ENCODE measurements around the gene KCNQ1. TPM values are rescaled to one million over a fixed set of nuclear protein-coding genes. Genes with fewer than 3 reads are reported as not detected.

KCNQ1 gene
- polyA plus RNA-seq, 10 donors = 1.2 to 3.6 (median 2.4) TPM

DNA sequence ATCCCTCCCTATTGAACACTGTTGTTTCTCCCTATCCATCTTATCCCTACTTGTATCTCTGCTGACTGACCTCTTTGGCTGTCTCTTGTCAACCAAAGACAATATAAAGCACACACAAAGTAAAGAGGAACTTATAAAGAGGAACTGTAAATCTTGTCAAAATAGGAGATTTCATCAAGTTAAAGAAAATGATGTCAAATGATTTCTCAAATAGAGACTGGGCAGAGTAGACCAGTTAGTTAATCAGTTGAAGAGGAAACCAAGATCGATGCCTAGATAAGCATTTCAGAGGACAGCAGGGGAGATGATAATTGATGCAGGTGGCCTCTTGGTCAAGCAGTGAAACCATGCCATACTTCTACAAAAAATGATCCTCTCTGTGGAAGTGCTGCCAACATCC is 232.3 kb downstream of the KCNQ1 start:
- no peak for DNase-seq

DNA sequence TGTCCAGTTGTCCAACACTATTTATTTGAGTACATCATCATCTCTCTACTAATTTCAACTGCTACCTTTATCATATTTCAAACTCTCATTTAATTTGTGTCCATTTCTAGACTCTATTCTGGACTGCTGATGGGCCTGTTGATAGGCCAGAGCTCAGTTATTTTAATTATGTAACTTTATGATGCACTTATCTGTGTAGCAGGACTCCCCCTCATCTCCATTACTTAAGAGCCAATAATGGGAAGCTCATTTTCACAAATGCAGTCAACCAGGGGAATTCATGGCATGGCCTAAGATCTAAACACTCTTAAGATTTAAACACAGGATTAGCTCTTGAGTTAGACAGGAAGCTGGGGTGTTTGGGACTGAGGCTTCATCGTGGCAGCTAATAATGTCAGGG is 233.6 kb downstream of the KCNQ1 start:
- DNase-seq = no peak

DNA sequence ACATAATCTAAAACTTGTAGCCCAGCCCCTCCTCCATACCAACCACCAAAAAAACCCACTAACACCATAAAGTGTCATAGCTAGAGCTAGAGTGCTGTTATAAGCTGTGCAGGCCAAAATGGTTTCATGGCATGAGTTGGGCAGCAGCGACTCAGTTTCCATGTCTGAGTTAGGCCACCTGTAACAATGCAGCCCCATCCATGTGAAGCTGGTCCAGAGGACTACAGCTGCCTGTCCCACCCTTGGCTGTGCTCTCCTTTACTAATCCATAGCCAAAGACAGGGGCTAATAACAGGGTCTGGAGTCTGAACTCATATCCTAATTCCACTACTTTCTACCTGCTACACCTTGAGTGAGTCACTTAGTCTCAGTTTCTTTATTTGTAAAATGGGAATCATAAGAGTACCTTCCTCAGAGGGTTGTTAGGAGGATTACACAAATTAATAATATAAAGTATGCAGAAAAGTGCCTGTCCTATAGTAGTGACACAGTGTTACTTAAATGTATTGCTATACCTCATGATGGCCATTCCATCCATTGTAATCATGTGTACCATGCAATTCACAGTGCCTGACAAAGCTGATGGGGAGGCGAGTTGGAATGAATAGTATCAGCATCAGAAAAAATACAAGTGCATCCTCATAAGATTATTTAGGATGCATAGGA is 234.3 kb downstream of the KCNQ1 start:
- no peak for DNase-seq

DNA sequence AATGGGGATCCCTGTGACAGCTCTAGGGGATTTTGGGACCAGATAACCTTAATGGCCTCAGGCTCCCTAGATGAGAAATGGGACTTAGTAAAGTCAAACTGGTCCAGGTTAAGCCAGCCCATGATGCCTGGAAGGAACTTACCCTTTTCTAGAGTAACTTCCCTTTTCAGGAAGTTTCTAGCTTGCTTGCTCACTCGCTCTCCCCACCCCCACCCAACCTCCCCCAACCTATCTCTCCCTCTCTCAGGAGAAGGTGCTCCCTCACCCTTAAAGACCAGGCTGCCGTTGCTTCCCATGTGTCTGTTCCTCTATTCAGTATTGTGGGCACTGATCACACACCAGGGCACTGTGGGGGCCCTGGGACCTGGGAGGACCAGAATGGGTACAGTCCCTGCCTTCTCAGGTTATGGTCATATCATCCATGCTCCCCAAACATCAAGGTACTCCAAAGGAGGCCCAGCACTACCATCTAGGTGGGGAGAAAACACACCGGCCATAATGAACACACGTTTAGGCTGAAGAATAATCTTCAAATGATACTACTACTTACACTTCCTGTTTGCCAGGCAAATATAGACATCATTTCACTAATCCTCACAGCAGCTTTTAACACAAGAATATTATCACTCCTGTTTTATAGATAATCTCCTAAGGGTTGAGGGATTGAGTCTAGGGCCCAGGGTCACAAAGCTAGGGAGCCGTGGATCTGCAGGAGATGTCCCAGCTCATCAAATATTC is 236.8 kb downstream of the KCNQ1 start:
- no peak for DNase-seq

DNA sequence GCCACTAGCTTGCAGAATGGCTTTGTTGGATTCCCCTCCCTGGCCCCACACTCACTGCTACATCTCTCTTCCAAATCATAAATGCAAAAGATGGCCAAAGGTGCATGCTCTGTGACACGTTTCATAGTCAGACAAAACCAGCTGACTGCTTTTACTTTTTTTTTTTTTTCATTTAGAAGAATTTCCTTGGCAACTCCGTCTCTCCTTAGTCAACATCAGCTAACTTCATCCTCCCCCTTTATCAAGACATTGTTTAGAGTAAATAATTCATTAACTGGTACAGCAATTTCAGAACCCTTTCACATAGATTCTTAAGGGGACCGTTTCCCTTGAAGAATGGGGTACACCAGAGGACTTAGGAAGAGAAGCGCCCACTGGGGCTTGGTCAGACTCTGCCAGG is 239.0 kb downstream of the KCNQ1 start:
- DNase-seq = peak in 1 of 3 donors; percentile 22

DNA sequence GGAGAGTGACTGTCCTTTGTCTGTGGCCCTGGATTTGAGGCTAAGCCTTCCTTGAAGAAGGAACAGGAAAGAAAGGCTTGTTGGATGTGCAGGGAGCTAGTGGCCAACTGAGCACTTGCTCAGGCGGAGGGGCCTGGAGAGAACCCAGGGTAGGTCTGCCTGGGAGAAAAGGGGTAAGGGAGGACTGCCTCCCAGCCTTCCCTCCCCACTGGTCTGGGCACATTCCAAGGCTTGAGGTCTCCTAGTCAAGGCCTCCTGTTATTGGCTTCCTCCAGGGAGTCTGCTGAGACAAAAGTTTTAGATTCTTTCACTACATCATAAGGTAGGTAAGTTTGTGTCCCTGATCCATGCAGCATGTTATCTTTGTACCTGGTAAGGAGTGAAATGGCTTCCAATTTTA is 239.8 kb downstream of the KCNQ1 start:
- no peak for DNase-seq

DNA sequence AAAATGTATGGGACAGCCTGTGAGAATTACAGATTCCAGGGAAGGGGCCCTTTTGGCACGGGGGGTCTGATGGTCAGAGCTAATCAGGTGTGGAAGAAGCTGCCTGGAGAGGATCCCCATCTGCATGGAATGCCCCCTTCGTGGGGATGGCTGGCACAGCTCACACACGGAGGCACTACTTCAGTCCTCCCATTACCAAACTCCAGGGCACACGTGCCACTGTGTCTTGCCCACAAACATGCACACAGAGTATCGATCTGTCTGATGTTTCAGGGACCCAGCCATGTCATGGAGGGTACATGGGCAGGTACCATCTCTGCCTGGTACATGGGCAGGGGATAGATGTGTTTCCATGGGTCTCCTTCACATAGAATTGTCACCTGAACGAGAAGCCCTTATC is 240.2 kb downstream of the KCNQ1 start:
- DNase-seq = no peak

DNA sequence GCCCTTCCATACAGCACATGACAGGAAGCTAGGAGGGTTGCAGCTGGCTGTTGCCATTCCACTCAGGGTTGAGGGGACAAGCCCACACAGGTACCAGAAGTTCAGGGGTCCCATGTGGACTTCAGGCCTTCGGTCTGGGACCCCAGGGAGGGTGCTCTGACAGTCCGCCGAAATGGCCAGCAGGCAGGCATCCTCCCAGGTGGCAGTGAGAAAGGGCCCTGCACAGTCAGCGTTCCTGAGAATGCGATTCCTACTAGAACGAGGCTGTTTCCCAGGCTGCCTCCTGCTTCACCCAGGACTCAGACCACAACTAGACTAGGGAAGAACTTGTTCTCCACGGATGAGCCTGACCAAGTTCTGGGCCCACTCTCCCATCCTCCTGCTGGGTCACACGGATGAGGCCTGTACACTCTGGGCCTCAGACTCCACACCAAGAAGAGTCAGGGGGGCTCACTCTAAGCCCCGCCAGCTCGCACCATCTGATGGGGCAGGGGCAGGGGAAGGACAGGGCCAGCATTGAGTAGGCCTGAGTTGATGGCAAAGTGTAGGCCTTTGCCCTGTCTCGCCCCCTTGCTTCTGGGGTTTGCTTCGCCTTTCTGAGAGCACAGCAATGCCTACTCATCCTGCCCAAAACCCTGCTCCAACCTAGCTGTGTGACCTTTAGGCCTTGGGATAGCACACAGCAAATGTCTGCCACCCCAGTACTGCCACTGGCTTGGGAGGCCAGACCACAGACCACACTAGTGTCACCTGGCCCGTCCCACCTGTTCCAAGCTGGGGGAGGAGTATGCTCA is 241.0 kb downstream of the KCNQ1 start:
- no peak for DNase-seq

DNA sequence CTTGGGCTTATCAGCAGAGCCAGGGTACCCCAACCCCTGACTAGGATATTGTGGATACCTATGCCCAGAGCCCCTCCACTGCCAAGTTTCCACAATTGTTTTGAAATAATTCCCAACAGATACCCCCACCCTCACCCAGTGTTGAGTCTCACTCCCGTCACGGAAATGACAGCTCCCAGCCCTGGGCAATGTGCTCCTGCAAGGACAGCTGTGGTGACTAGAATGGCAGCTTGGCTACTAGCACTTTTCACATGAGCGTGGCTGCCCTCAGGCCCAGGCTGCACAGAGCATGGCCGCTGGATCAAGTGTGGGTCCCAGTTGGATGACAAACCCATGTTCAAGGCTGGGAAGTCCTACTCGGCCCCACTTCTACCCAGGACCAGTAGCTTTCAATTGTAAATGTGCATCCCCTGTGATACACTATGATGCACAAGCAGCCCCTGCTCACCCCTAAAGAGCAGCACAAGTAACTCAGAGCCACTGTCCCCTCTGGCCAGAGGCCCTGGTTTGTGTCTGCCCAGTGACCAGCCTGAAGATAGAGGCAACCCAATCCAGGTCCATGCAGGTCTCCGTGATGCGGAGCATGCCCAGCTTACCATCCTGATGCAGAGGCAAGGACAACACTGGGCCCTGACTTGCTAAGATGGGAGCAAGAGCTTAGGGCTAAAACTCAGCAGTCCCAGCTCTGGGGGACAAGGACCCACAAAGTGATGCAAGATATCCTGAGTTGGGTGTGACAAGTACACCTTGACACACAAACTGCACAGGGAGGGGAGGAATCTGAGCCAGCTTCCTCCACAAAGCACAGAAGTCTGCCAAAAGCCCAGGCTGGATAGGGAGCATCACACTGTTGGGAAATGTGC is 241.8 kb downstream of the KCNQ1 start:
- no peak for DNase-seq

DNA sequence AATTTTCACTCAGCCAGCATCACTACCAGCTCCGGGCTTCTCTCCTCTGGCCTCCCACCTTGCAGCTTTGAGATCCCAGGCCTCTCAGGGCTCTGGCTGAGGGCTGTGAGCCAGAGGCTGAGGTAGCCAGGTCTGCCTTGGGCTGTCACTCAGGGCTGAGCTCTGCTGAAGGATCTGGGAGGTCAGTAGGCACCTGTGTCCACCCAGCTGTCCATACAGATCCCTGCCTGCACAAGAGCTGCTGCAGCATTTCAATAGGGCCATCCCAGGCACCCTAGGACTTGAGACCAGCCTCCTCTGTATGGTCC is 242.4 kb downstream of the KCNQ1 start:
- DNase-seq = no peak

DNA sequence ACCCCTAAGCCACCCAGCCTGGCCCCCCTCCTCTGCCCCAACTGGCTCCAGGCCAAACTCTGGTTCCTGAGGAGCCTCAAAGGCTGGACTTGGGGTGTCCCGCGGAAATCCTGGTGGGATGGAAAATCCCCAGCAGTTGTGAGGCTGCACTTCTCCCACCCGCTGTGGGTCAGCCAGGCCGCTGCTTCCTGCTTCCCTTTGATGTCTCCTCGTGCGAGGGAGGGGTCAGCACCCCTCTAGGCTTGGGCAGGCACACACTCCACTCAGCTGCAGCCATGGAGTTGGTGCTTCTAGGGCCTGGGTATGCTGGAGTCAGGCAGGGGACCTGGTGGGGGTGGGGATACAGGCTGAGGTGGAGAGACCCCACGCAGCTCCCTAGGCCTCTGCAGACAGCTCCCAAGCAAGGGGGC is 243.0 kb downstream of the KCNQ1 start:
- peak in 1 of 3 donors; percentile 26 for DNase-seq

DNA sequence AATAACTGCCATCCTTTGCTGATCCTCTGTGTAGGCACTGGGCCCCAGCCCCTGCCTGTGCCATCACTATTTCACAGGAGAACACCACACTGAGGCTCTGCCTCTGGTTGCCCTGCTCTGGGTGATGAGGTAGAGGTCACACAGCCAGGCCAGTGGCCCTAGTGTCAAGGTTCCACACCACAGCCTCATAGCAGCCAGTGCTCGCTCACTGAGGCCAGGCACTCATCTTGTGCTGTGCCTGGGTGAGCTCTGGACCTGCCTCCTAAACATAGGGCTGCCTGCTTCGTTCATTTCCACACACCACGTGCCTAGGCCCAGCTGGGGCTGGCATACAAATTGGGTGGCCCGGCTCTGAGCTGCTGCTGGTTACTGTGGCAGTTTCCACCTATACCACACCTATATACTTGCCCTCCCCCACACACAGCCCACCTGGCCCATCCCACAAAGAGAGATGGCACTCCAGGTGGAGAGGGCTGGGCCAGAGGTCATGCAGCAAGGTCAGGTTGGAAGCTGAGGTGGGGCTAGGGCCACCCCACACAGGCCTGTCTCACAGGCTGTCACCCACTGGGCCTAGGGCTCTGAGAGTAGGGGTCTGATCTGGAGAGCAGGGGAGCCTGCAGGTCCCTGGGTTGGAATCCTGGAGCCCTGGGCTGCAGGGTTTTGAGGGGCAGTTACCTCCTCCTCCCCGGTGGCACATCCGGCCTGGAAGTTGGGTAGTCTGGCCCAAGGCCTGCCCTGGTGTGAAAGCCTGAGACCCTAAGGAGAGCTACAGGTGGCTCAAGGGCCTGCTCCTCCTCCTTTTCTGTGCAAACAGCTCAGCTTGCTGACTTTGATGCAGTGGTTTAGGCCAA is 243.8 kb downstream of the KCNQ1 start:
- no peak for DNase-seq

DNA sequence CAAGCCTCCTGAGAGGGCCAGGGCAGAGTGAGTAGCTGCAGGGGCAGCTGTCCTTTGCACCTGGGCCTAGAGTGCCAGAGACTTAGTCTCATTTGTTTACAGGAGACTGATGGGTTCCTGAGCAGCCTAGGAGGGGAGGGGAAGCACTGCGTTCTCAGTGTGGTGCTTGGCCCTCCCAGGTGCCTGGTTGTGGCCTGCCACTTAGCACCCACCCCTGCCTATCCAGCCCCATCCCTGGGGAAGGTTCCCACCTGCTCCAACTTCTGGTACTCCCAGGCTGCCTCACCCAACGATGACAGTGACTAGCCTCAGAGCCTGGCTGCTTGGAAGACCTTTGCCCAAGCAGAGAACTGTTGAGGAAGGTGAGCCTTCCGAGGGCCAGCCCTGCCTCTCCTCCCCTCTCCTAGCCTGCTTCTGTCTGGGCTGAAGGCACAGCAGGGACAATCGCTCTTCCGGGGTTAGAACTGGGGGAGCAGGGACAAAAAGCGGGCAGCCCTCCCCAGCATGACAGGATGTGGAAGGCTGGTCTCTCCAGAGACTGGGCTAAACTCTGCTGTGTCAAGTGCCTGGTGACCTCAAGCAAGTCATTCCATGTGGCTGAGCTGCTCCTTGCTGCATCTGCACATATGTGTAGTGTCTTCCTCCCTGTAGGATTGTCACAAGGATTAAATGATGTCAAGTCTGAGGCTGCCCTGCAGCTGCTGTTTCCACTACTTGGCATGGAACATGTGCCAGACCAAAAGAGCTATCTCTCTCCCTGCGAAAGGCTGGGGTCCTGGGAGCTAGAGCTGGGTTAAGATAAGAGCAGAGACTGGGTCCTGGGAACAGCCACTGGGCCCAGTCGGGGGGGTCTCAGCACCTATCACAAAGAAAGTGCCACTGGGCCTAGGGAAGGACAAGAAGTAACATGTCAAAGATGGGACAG is 245.1 kb downstream of the KCNQ1 start:
- DNase-seq = peak in 1 of 3 donors; percentile 41

DNA sequence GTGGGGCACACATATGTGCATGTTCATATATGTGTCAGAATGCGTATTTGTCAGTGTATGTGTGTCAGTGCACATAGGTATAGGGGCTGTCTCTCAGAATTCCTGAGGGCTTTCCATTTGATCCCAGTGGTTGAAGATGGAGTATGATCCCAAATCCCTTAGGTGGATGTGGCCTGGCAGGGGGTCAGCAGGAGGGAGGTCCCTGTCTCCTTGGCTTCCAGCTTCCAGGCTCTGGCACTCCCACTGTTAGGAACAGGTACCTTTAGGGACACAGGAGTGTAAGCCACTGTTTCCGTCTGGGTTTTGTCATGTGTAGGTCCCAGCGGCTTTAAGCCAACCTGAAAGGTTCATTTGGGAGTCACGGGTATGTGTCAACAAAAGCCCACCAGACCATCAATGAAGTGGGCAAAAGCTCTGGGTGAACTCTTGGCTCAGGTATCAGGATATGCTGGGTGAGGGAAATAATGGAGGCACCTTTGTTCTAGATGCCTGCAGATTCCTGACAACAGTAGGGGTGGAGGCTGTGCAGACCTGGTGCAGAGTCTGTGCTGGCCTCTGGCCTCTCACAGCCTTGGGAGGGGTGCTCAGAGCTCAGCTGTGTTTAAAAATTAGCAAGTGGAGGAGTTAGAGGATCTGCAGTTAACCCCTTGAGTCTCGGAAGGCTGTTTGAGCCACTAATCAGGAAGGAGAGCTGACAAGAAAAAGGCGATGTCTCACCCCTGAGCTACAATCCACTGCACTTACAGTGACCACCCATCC is 246.0 kb downstream of the KCNQ1 start:
- no peak for DNase-seq

DNA sequence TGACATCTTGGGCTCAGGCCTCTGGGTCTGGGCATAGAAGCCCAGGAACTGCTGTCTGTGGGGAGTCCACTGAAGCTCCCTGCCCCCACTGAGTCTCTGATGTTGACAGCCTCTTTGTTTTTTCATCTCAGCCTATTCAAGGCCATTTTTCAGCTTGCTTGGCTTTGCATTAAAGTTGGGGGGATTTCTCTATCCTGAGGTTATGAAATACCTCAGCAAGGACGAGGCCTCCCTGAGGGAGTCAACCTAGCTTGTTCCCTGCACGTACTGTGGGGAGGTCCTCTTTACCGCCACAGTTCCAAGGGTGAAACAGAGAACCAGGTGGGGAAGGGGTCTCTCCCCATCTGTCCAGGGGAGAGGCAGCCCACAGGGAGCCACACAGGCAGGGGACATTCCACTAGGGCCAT is 246.6 kb downstream of the KCNQ1 start:
- no peak for DNase-seq

DNA sequence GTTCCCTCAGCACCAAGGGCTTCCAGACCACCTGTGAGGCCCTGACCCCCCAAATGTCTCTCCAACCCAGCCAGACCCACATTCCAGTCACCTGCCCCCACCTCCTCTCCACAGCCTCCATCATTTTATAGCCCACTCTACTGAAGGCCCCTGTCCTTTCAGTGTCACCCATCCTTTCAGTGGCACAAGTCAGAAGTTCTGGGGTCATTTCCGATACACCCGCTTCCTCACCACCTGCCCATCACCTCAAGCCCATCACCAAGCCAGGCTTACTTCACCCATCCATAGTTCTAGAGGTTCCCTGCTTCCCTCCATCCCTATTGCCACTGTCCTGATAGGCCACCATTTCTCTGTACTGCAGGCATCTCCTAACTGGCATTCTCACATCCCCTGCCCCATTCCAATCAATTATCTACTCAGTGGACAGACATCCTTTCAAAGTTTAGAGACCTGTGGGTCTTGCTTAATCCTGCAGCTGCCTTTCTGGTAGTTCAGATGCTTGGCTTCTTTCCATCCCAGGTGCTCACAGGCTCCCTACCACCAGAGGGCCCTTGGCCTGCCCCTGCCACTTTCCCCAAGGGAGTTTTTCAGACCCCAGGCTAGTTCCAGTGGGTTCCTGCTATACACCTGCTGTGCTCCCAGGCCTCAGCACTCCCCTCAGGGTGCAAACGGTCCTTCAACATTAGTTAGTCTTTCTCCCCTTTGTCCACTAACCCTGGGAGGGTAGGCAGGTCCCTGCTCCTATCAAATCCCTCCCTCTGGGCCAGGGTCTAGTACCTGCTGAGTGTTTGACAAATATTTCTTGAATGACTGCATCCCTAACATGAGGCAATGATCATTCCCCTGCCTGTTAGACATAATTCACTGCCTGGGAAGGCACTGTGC is 247.4 kb downstream of the KCNQ1 start:
- DNase-seq = no peak

DNA sequence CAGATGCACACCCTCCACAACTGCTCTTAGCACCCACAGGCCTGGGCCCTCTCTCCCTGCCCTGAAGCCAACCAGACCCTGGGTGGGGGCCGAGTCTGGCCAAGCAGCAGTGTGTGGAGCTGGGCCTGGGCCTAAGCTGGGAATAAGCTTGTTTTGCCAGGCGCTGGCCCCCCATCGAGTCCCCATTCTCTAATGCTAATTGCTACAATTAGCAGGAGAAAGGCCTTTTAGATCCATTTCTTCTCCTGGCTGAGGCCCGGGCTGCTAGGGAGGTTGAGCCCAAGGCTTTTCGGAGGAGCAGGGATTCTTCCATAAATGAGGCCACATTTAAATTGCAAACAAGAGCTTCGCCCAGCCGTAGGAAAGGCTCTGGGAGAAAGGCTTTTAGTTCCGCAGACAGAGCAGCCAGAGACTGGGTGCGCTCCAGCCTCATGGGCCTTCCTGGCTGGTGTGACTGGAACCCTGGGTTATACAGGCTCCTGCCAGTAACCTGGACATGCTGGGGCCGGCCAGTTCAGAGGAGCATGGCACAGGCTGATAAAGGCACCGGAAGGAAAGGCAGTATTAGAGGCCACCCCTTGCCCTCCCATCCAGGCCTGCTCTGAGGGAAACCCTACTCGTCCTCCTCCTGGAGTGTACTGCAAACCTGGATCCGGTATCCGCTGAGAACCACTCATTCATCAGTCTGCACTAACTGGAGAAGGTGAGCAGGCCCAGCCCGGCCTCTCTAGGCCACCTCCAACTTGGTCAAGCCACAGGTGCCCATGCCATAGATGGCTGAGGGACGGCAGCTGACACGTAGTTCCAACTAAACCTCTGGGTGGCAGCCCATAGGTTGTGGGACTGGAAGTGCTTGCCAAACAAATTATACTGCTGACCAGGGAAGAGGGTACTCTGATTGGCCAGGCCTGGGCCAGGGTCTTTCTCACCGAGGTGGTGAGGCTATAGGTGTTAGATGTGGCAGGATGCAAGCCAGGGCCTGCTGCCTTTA is 248.8 kb downstream of the KCNQ1 start:
- no peak for DNase-seq

All from muscle of back (tissue), 11 donors.